Measurements from ENCODE around the gene KCNE2.
"Not testable (repeated sequence)": the region's sequence is repeated elsewhere in the genome, so short reads cannot be mapped to it uniquely, and the experiment has no call there.

DNA sequence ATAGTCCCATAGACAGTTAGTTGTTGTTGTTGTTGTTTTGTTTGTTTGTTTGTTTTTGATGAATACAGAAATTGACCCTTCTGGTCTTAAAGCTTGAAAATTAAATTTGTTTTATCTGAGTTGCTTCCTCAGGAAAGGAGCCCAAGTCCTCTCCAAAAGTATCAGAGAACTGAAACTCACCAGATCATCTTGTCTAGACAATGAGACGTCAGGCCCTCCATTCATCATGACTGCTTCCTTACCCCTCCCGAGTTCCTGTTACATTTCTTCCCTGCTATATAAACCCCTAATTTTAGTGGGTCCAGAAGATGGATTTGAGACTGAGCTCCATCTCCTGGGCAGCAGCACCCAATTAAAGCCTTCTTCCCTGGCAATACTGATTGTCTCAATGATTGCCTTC is 42.9 kb downstream of the KCNE2 start:
- TF ChIP-seq CTCF (conservative IDR thresholded peaks at IDR 0.05); ZFX (IDR thresholded peaks at IDR 0.05): not testable (repeated sequence)
